ENCODE results near the gene LTBP1.

- TF ChIP-seq CTCF (conservative IDR thresholded peaks at IDR 0.05; ENCODE audit: low read depth, low read length) (no peak), EZH2 (IDR thresholded peaks at IDR 0.05; ENCODE audit: borderline replicate concordance, low read depth, low read length, poor library complexity, severe bottlenecking) (no peak)
Observed at GRCh38 chr2:33365264-33365970, 418.7 kb downstream of the LTBP1 start.
